GM18498 (cell line): ENCODE measurements around the gene TLR1.
"Not testable (repeated sequence)": the region's sequence is repeated elsewhere in the genome, so short reads cannot be mapped to it uniquely, and the experiment has no call there.

Experiments used
- ATAC-seq: cut with Tn5 transposase; IDR thresholded peaks from one replicate; pipeline ENCODE4 v1.9.1; 2021; ENCODE audit warnings: mild to moderate bottlenecking, moderate library complexity; ENCODE audit not compliant: unreplicated experiment

The TLR1 gene

DNA sequence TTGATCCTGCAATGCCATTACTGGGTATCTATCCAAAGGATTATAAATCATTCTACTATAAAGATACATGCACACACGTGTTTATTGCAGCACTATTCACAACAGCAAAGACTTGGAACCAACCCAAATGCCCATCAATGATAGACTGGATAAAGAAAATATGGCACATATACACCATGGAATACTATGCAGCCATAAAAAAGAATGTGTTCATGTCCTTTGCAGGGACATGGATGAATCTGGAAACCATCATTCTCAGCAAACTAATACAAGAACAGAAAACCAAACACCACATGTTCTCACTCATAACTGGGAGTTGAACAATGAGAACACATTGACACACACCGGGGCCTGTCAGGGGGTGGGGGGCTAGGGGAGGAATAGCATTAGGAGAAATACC lies 26.7 kb downstream of the TLR1 start:
- not testable (repeated sequence) for ATAC-seq

DNA sequence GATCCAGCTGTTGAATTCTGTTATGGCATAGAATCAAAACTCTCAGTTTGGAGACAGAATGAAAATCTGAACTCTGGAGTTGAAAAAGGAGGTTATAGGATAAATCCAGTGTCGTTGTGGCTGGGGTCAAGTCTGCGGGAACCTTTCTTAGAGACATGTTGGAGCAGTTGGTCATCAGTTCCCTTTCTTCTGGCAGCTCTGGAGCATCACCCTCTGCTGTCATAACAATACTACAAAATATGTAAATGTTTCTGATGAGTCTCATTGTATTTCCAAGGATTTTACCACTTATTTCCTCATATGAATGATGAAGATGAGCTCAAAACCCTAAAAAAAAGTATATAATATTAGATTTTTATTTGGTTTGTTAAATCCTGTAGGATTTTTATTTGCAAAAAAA lies 29.3 kb downstream of the TLR1 start:
- ATAC-seq = no peak

DNA sequence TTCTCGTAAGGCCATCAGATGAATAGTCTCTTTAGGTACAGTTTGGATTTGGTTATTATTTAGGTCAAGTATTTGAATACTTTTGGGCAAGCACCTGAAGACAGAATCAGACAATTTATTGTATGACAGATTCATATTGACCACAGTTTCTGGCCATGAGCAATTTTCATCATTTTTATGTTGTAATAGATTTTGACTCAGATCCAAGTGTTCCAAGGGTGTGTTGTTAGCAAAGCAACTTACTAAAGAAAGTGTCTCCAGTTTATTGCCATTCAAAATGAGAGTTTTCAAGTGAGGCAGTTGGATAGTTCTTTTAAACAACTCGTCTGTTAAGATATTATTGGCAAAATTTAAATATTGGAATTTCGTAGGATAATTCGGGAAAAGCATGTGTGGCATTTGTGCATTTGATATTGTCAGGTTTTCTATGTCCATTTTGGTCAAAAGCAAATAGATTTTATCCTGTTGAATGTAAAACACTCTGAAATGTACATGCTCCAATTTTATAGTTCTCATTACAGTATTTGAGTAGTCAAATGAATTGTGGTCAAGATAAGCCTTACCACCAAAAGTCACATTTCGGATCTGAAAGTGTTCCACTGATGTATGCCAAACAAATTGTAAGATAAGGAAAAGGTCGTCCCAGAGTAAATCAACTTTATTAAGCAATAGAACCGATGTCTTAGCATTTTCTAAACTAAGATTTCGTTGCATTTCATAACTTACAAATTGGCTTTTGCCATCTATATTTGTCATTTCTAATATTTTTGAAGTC lies 30.2 kb downstream of the TLR1 start:
- no peak for ATAC-seq

DNA sequence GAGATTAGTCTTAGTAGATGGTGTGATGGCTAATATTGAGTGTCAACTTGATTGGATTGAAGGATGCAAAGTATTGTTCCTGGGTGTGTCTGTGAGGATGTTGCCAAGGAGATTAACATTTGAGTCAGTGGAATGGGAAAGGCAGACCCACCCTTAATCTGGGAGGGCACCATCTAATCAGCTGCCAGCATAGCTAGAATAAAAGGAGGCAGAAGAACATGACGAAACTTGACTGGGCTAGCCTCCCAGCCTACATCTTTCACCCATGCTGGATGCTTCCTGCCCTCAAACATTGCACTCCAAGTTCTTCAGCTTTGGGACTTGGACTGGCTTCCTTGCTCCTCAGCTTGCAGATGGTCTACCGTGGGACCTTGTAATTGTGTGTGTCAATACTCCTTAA lies 34.3 kb downstream of the TLR1 start:
- ATAC-seq = not testable (repeated sequence)

DNA sequence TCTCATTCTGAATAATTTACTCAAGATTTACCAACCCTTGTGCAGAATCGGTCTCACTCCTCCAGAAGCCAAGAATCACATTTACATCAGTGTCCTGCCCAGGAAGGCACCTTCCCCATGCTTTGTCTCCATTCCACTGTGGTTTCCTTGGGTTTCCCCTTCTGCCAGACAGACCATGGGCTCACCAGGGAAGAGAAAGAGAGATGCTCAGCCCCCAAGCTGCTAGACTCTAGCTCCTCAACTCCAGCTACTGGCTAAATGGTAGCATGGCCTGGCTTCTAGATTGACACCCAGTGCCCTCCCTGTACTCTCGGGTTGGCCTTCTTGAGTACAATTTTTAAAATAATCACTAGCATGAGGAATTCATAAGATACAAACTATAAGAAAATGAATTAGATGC lies 34.7 kb downstream of the TLR1 start:
- ATAC-seq = no peak

GRCh38 chr4:38769441-38769840 lies 35.1 kb downstream of the TLR1 start:
- no peak for ATAC-seq

- ATAC-seq = no peak
Measured at GRCh38 chr4:38768968-38769394, 35.6 kb downstream of the TLR1 start.

DNA sequence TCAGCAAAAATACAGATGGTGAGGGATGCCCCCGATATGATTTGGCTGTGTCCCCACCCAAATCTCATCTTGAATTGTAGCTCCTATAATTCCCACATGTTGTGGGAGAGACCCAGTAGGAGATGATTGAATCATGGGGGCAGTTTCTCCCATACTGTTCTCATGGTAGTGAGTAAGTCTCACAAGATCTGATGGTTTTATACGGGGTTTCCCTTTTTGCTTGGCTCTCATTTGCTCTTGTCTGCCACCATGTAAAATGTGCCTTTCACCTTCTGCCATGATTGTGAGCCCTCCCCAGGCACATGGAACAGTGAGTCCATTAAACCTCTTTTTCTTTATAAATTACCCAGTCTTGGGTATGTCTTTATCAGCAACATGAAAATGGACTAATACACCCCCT lies 37.7 kb downstream of the TLR1 start:
- ATAC-seq = not testable (repeated sequence)

DNA sequence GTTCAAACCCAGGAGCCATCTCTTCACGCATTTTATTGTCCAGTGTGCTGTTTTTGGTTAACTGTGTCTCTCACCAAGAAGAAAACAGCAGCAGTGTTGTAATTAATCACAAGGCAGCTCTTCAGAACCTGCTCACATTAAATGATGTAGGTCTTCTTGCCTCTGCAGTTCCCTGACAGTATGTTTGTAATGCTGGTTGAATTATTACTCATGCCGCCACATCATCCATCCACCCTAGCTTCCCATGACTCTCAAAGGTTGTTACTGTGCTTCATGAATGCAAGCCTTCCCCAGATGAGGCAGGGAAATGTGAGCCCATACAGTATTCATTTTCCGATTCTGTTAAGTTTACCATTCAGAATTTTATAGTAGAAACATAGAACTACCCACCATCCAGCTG lies 39.2 kb downstream of the TLR1 start:
- ATAC-seq = no peak

DNA sequence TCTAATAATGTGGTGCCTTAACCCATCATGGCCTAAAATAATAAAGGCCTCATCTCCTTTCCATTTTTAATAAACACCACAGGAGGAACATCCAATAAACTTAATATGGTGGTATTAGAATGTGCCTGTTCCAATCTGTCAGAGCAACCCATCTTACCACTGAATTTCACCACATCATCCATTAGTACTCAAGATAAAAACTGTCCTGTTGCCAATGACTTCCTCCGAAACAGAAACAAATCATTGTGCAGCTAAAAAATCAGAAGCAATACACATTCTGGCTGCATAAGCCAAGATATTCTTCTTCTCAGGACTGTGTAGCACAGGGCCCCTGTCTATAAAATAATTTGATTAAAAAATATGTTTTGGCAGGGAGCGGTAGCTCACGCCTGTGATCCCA lies 40.3 kb downstream of the TLR1 start:
- ATAC-seq = no peak

DNA sequence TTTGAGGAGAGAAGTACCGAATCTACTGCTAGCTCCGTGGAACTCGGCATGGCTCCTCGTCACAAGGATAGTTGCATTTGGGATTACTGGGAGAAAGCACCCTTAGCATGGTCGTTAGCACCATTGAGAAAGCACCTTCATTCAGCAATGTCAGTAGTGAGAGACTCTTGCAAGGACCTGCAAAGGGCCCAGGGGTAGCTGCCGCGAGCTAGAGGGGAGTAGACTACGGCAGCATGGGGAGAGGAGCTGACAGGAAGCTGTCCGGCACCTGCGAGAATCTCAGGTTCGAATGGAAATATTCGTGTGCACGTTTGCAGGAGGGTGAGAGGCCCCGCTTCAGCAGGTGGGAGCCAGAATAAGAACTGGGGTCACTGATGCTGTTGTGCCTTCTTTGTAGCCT lies 42.0 kb downstream of the TLR1 start:
- peak; percentile 28 for ATAC-seq

GRCh38 chr4:38759790-38760122 lies 44.8 kb downstream of the TLR1 start:
- ATAC-seq = no peak

- no peak for ATAC-seq
Measured at GRCh38 chr4:38759113-38759789, 45.3 kb downstream of the TLR1 start.

DNA sequence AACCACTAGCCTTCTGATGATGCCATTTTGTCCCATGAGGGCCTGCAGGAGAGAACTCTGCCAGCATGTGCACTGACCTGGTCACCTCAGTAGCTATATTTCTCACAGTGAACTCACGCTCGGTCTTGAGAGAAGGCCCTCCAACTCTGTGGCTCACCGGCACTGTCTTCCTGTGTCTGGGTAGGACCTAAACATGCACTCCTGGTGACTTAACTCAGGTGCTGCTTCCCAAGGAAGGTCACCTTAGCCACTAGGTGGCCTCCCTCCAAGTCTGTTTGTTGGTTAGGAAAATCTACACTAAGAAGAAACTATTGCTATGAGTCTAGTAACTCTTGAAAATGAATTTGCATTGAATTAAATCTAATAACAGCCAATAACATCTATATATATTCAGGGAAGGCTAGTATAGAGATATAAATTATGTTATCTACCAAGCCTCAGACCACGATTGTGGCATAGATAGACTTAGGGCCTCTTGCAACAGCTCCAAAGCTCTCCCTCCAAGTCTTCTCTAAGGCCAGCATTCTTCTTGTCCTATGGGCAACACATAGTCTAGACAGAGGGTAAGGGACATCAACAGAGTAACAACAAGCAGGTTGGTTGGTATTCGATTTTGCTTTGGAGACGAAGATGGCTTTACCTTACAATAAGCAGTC lies 46.5 kb downstream of the TLR1 start:
- ATAC-seq = no peak

DNA sequence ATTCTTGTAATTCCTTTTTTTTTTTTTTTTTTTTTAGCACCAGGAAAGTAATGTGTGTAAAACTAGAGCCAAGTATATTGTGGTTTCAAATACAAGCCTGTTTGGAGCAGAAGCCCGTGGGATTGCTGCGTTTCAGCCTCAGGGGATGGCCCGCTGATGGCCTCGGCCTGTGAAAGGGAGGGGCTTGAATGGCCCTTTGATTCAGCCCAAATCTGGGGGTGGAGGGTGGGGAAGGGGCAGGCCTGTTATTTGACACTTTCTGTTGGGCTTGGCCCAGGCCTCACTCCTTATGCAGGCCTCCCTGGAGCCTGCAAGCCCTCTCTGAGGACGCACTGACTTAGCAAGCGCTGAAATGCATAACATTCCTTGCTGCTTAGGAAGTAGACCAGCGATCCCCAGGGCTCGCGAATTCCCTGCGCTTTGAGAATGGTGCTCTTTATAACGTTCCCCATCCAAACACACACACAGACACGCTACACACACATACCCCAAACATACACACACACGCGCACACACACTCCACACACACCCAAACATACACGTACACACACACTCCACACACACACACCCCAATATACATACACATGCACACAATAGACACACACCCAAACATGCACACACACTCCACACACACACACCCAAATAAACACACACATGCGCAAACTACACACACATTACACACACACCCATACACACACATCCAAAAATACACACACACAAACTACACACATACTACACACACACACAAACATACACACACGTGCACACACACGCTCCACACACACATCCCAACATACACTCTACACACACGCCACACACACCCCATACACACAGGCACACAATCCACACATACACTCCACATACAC lies 51.4 kb downstream of the TLR1 start:
- no peak for ATAC-seq

GRCh38 chr4:38752372-38752940 lies 52.1 kb downstream of the TLR1 start:
- peak; percentile 95 for ATAC-seq

- no peak for ATAC-seq
Measured at GRCh38 chr4:38751341-38752010, 53.1 kb downstream of the TLR1 start.

- ATAC-seq = no peak
Measured at GRCh38 chr4:38749336-38749735, 55.3 kb downstream of the TLR1 start.

- ATAC-seq = no peak
Measured at GRCh38 chr4:38747629-38748028, 57.0 kb downstream of the TLR1 start.
